PC-9 (cell line): ENCODE measurements around the gene ANKRD39. TPM values are rescaled to one million over a fixed set of nuclear protein-coding genes. Genes with fewer than 3 reads are reported as not detected.

Source experiments
- BruUV-seq: library from RNA; stranded (reverse); fragments of 400-500 nt; replicated peaks from 2 replicates; lab custom pipeline; 2021; lab: Mats Ljungman, UMichigan
- CTCF ChIA-PET: fragments of 300-600 bp; sonication (Branson Sonifier 250); formaldehyde crosslinking; loops from one replicate; lab custom pipeline; 2022; ENCODE audit warnings: antibody characterized with exemption; lab: Charles Lee
- POLR2A ChIA-PET: fragments of 300-600 bp; sonication (Branson Sonifier 250); formaldehyde crosslinking; loops from one replicate; lab custom pipeline; 2022; ENCODE audit warnings: antibody characterized with exemption; ENCODE audit not compliant: unreplicated experiment; lab: Charles Lee
- DNase-seq, 2 experiments: peaks; one replicate each; pipeline versions ENCODE4 v3.0.0 to v3.0.0-alpha.2; 2015 to 2022; ENCODE audit warnings: mixed read lengths in 1 of 2
- H2AFZ ChIP-seq: fragments of 200-600 bp; sonication (generic); 2 replicates; pipeline ENCODE4 v1.8.1; 2017; ENCODE audit warnings: antibody characterized with exemption
- H3F3A ChIP-seq: fragments of 200-600 bp; sonication (generic); 2 replicates; pipeline ENCODE4 v1.8.1; 2017; ENCODE audit warnings: antibody characterized with exemption, mild to moderate bottlenecking, low read depth; ENCODE audit not compliant: insufficient read depth
- H3K27ac ChIP-seq: fragments of 200-600 bp; sonication (generic); 2 replicates; pipeline ENCODE4 v1.6.1; 2016; ENCODE audit warnings: mixed run types
- H3K27me3 ChIP-seq: fragments of 200-600 bp; sonication (generic); 2 replicates; pipeline ENCODE4 v1.6.1; 2016; ENCODE audit warnings: low read depth, mixed run types; ENCODE audit not compliant: insufficient read depth
- H3K36me3 ChIP-seq: fragments of 200-600 bp; sonication (generic); 2 replicates; pipeline ENCODE4 v1.6.1; 2016; ENCODE audit warnings: low read depth, mixed run types
- H3K4me1 ChIP-seq: fragments of 200-600 bp; sonication (generic); replicated peaks from 2 replicates; pipeline ENCODE4 v1.6.1; 2016; ENCODE audit warnings: mixed run types; ENCODE audit not compliant: insufficient read depth
- H3K4me2 ChIP-seq: fragments of 200-600 bp; sonication (generic); 2 replicates; pipeline ENCODE4 v1.6.1; 2017; ENCODE audit warnings: mixed run types
- H3K4me3 ChIP-seq: fragments of 200-600 bp; sonication (generic); 2 replicates; pipeline ENCODE4 v1.6.1; 2016; ENCODE audit warnings: mixed run types
- H3K79me2 ChIP-seq: fragments of 200-600 bp; sonication (generic); 2 replicates; pipeline ENCODE4 v1.6.1; 2017; ENCODE audit warnings: low read depth, mixed run types
- H3K9me2 ChIP-seq: fragments of 200-600 bp; sonication (generic); 2 replicates; pipeline ENCODE4 v1.8.1; 2017; ENCODE audit warnings: mild to moderate bottlenecking; ENCODE audit not compliant: insufficient read depth
- H3K9me3 ChIP-seq: fragments of 200-600 bp; sonication (generic); 2 replicates; pipeline ENCODE4 v1.8.1; 2016; ENCODE audit warnings: low read depth; ENCODE audit not compliant: insufficient read depth
- H4K20me1 ChIP-seq: fragments of 200-600 bp; sonication (generic); 2 replicates; pipeline ENCODE4 v1.8.1; 2017; ENCODE audit not compliant: insufficient read depth
- EZH2 ChIP-seq: fragments of 200-600 bp; sonication (generic); IDR thresholded peaks from 2 replicates; pipeline ENCODE4 v1.8.0; 2017; ENCODE audit warnings: antibody characterized with exemption, low read depth
- intact Hi-C: fragments of 100-400 bp; cut with micrococcal nuclease; formaldehyde crosslinking; loops from one replicate; pipeline ENCODE4 v1.10.0; 2022; ENCODE audit not compliant: unreplicated experiment
- total RNA-seq: library from RNA; stranded (reverse); gene quantifications from 2 replicates; pipeline ENCODE4 v1.2.3, GENCODE V29; 2021
- TF ChIP-seq, protein P1 (sequence below): fragments of 200-600 bp; sonication (generic); conservative IDR thresholded peaks from 2 replicates; pipeline ENCODE4 v1.6.1; 2017; ENCODE audit warnings: mixed run types, antibody characterized with exemption, mild to moderate bottlenecking, moderate library complexity

Gene ANKRD39
- total RNA-seq, 1 experiment from 2014 or later = 19.0 TPM

- Histone ChIP-seq H4K20me1 (peaks cover 28% of the 10 kb centered on the region), H3F3A (peaks cover 12% of the 10 kb centered on the region), H2AFZ (no peak overlapping the region), H3K27ac (no peak overlapping the region), H3K4me2 (peak overlapping the region; percentile 99), H3K36me3 (0 out of 2 replicates have a peak, but pooled peaks cover 4% of the 10 kb centered on the region), H3K27me3 (no peaks in the 10 kb centered on the region), H3K79me2 (peaks cover 45% of the 10 kb centered on the region), H3K9me3 (no peaks in the 10 kb centered on the region), H3K4me3 (peak overlapping the region; percentile 80), H3K9me2 (no peaks in the 10 kb centered on the region), H3K4me1 (peaks cover 26% of the 10 kb centered on the region)
- ChIA-PET POLR2A (no interaction called here), CTCF (interaction anchor here (0.6 kb wide), 1 partner anchor 40 kb away, joined by 5 read pairs; the partner anchor contains the start of gene ANKRD39)
- intact Hi-C loops = loop anchor here (2.0 to 5.0 kb wide), 4 partner anchors 55 to 295 kb away; partner anchors contain the start of gene ANKRD36
- DNase-seq = no peak
- no peak for TF ChIP-seq EZH2
- TF ChIP-seq, protein P1, sequence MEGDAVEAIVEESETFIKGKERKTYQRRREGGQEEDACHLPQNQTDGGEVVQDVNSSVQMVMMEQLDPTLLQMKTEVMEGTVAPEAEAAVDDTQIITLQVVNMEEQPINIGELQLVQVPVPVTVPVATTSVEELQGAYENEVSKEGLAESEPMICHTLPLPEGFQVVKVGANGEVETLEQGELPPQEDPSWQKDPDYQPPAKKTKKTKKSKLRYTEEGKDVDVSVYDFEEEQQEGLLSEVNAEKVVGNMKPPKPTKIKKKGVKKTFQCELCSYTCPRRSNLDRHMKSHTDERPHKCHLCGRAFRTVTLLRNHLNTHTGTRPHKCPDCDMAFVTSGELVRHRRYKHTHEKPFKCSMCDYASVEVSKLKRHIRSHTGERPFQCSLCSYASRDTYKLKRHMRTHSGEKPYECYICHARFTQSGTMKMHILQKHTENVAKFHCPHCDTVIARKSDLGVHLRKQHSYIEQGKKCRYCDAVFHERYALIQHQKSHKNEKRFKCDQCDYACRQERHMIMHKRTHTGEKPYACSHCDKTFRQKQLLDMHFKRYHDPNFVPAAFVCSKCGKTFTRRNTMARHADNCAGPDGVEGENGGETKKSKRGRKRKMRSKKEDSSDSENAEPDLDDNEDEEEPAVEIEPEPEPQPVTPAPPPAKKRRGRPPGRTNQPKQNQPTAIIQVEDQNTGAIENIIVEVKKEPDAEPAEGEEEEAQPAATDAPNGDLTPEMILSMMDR = no peak
- BruUV-seq = TSS peak; percentile 39
Observed at GRCh38 chr2:96817882-96818281, 39.9 kb downstream of the ANKRD39 start.

- Histone ChIP-seq H3K9me3 (no peaks in the 10 kb centered on the region), H3K27ac (no peak overlapping the region), H3K27me3 (no peaks in the 10 kb centered on the region), H4K20me1 (peaks cover 28% of the 10 kb centered on the region), H3K9me2 (no peaks in the 10 kb centered on the region), H3K79me2 (peaks cover 44% of the 10 kb centered on the region), H3K4me2 (peak overlapping the region; percentile 99), H3K4me3 (peak overlapping the region; percentile 80), H3K36me3 (0 out of 2 replicates have a peak, but pooled peaks cover 4% of the 10 kb centered on the region), H3K4me1 (peaks cover 26% of the 10 kb centered on the region), H2AFZ (peak overlapping the region; percentile 61; the same call in 1 of the 2 replicates), H3F3A (peaks cover 12% of the 10 kb centered on the region)
- peak in 1 of 2 experiments; percentile 19 for DNase-seq
- no peak for TF ChIP-seq EZH2
- TF ChIP-seq, protein P1 = no peak
- BruUV-seq = no TSS peak
- intact Hi-C loops = loop anchor here (1.0 to 5.0 kb wide), 7 partner anchors 15 to 296 kb away; partner anchors contain the start of genes ANKRD36 and ANKRD39
- ChIA-PET CTCF (interaction anchor here (0.8 kb wide), 1 partner anchor 263 kb away, joined by 5 read pairs; no protein-coding TSS in a partner anchor), POLR2A (no interaction called here)
Observed at GRCh38 chr2:96816836-96817702, 40.7 kb downstream of the ANKRD39 start.

DNA sequence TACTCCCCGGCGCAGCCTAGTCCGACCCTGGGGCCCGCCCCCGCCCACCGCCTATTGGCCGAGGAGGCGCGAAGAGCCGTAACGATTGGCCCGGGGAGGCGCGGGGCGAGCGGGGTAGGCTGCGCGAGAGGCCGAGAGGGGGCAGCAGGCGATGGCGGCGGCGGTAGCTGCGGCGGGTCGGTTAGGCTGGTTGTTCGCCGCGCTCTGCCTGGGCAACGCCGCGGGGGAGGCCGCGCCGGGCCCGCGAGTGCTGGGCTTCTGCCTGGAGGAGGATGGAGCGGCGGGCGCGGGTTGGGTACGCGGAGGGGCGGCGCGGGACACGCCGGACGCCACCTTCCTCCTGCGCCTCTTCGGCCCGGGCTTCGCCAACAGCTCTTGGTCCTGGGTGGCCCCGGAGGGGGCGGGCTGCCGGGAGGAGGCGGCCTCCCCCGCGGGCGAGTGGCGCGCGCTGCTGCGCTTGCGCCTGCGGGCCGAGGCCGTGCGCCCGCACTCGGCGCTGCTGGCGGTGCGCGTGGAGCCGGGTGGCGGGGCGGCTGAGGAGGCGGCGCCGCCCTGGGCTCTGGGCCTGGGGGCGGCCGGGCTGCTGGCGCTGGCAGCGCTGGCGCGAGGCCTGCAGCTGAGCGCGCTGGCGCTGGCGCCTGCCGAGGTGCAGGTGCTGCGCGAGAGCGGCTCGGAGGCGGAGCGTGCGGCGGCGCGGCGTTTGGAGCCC lies 41.5 kb downstream of the ANKRD39 start, which contains the start of gene CNNM3:
TSS of gene CNNM3 (plus strand) at position 142 of the 709 bp plus-strand sequence. CDS start at position 152, 10 bp downstream.
- Histone ChIP-seq H3K4me3 (peak within 1 kb of the TSS; percentile 87), H4K20me1 (peaks cover 26% of the 10 kb centered on the region), H3K9me3 (no peaks in the 10 kb centered on the region), H3K79me2 (peaks cover 39% of the 10 kb centered on the region), H3K27me3 (no peaks in the 10 kb centered on the region), H3K9me2 (no peaks in the 10 kb centered on the region), H3K4me2 (peak within 1 kb of the TSS; percentile 99), H3K27ac (peak within 1 kb of the TSS; percentile 7; the same call in 1 of the 2 replicates), H3F3A (peaks cover 12% of the 10 kb centered on the region), H3K36me3 (0 out of 2 replicates have a peak, but pooled peaks cover under 1% of the 10 kb centered on the region), H3K4me1 (peaks cover 26% of the 10 kb centered on the region), H2AFZ (peak within 1 kb of the TSS; percentile 92)
- ChIA-PET CTCF (interaction anchor here (0.6 to 0.8 kb wide), 3 partner anchors 135 to 283 kb away, joined by 3 to 5 read pairs (median 4); no protein-coding TSS in a partner anchor), POLR2A (interaction anchor here (0.5 to 0.6 kb wide), 6 partner anchors 54 to 824 kb away, joined by 3 to 4 read pairs (median 3); no protein-coding TSS in a partner anchor)
- intact Hi-C loops = loop anchor here (1.0 to 5.0 kb wide), 7 partner anchors 16 to 297 kb away; partner anchors contain the start of genes ANKRD36 and ANKRD39
- TF ChIP-seq, protein P1 = peak; percentile 74
- no peak for TF ChIP-seq EZH2
- BruUV-seq = no TSS peak
- DNase-seq = peak; percentile 87 to 99
